GM12878 (cell line): ENCODE measurements around the gene CUL9. TPM values are rescaled to one million over a fixed set of nuclear protein-coding genes. Genes with fewer than 3 reads are reported as not detected.

Experiments
- BMI1 ChIP-seq: fragments of 450-650 bp; IDR thresholded peaks from 2 replicates; pipeline ENCODE4 v1.6.1; 2016; ENCODE audit warnings: mild to moderate bottlenecking, moderate library complexity, borderline replicate concordance
- CBX3 ChIP-seq: fragments of 200-600 bp; sonication (generic); IDR thresholded peaks from 2 replicates; pipeline ENCODE4 v1.6.1; 2016; ENCODE audit warnings: low read depth, borderline replicate concordance
- CEBPZ ChIP-seq: fragments of 150-350 bp; IDR thresholded peaks from 2 replicates; pipeline ENCODE4 v1.6.1; 2016; ENCODE audit warnings: low read depth, low read length
- DPF2 ChIP-seq: fragments of 450-650 bp; IDR thresholded peaks from 2 replicates; pipeline ENCODE4 v1.6.1; 2017; ENCODE audit warnings: mild to moderate bottlenecking
- EED ChIP-seq: sonication (generic); IDR thresholded peaks from 2 replicates; pipeline ENCODE4 v1.6.1; 2016; ENCODE audit warnings: antibody characterized with exemption, low read depth
- GABPA ChIP-seq: IDR thresholded peaks from 2 replicates; pipeline ENCODE4 v1.6.1; 2014; ENCODE audit warnings: antibody characterized with exemption, low read depth, mild to moderate bottlenecking, inconsistent platforms
- JUND ChIP-seq: IDR thresholded peaks from 2 replicates; pipeline ENCODE4 v1.6.1; 2012; ENCODE audit warnings: low read depth, mild to moderate bottlenecking, low read length, improper control_type of control experiment, moderate library complexity
- MEF2B ChIP-seq: fragments of 450-650 bp; IDR thresholded peaks from 2 replicates; pipeline ENCODE4 v1.6.1; 2018; ENCODE audit warnings: mild to moderate bottlenecking, moderate library complexity; ENCODE audit not compliant: partially characterized antibody, poor library complexity, severe bottlenecking
- MYB ChIP-seq: fragments of 150-350 bp; IDR thresholded peaks from 2 replicates; pipeline ENCODE4 v1.6.1; 2014; ENCODE audit warnings: mild to moderate bottlenecking, low read depth, low read length, borderline replicate concordance
- NR2C1 ChIP-seq: fragments of 450-650 bp; IDR thresholded peaks from 2 replicates; pipeline ENCODE4 v1.6.1; 2017; ENCODE audit warnings: antibody characterized with exemption, mild to moderate bottlenecking, moderate library complexity
- NR2F1 ChIP-seq: fragments of 450-650 bp; conservative IDR thresholded peaks from 2 replicates; pipeline ENCODE4 v1.6.1; 2017; ENCODE audit warnings: mild to moderate bottlenecking
- PBX3 ChIP-seq: IDR thresholded peaks from 2 replicates; pipeline ENCODE4 v1.6.1; 2011; ENCODE audit warnings: mild to moderate bottlenecking, low read depth, low read length, moderate library complexity; ENCODE audit not compliant: insufficient replicate concordance
- POLR2A ChIP-seq: IDR thresholded peaks from 2 replicates; pipeline ENCODE4 v1.6.1; 2011; ENCODE audit warnings: low read depth, mild to moderate bottlenecking, low read length
- POLR2AphosphoS5 ChIP-seq: IDR thresholded peaks from 2 replicates; pipeline ENCODE4 v1.6.1; 2011; ENCODE audit warnings: mild to moderate bottlenecking, low read length, inconsistent platforms
- SIX5 ChIP-seq: IDR thresholded peaks from 2 replicates; pipeline ENCODE4 v1.6.1; 2011; ENCODE audit warnings: mild to moderate bottlenecking, low read depth, low read length, moderate library complexity; ENCODE audit not compliant: severe bottlenecking
- SMAD5 ChIP-seq: IDR thresholded peaks from 2 replicates; pipeline ENCODE4 v1.6.1; 2016; ENCODE audit warnings: antibody characterized with exemption, low read depth
- SMARCA5 ChIP-seq: fragments of 450-650 bp; IDR thresholded peaks from 2 replicates; pipeline ENCODE4 v1.6.1; 2017; ENCODE audit warnings: mild to moderate bottlenecking
- SREBF2 ChIP-seq: IDR thresholded peaks from 2 replicates; pipeline ENCODE4 v1.6.1; 2012; ENCODE audit warnings: mild to moderate bottlenecking, low read length
- TCF7 ChIP-seq: IDR thresholded peaks from 2 replicates; pipeline ENCODE4 v1.6.1; 2014; ENCODE audit warnings: antibody characterized with exemption, borderline replicate concordance
- ZNF592 ChIP-seq: fragments of 450-650 bp; IDR thresholded peaks from 2 replicates; pipeline ENCODE4 v1.6.1; 2017; ENCODE audit warnings: mild to moderate bottlenecking, moderate library complexity
- polyA plus RNA-seq, 11 experiments: library from polyadenylated mRNA; depleted of rRNA in 4 of 11; unstranded in 6 of 11; stranded (reverse) in 5 of 11; fragments of >200 nt; fragmentation: Nextera tagmentation in 4 of 11; fragmentation: Illumina TruSeq in 1 of 11; extraction: Ambion mirVana in 4 of 11; extraction: Trizol in 1 of 11; gene quantifications; 1 replicate in 1 of 11; 2 replicates in 10 of 11; pipeline versions ENCODE4 v1.2.1 to v1.2.3, GENCODE V29; 2011 to 2016; ENCODE audit warnings: inconsistent platforms in 2 of 11, missing spikeins in 2 of 11, low read depth in 1 of 11
- total RNA-seq, 4 experiments: library from RNA; depleted of rRNA in 3 of 4; stranded (reverse); fragments of >200 nt in 3 of 4; fragmentation: Illumina TruSeq in 1 of 4; extraction: Trizol in 1 of 4; gene quantifications; 2 replicates each; pipeline versions ENCODE4 v1.2.1 to v1.2.3, GENCODE V29; 2013 to 2021
- TF ChIP-seq, protein P1 (sequence below): fragments of 450-650 bp; IDR thresholded peaks from 2 replicates; pipeline ENCODE4 v1.6.1; 2016; ENCODE audit warnings: mild to moderate bottlenecking

Gene CUL9
- total and polyA plus RNA-seq, 10 of the 15 experiments (the other 5 are each of a cell fraction or from before 2014, with no cell fraction given): 1.2 to 48.3 (median 17.2) TPM

- TF ChIP-seq SMAD5 (no peak), NR2F1 (peak; percentile 78), SREBF2 (no peak), JUND (no peak), CEBPZ (no peak), ZNF592 (peak; percentile 57; the same call in 1 of the 2 replicates), MEF2B (peak; percentile 45), GABPA (no peak), CBX3 (no peak), POLR2A (peak; percentile 89), MYB (no peak), TCF7 (no peak), NR2C1 (peak; percentile 93), SMARCA5 (0 out of 2 replicates have a peak, but pooled peaks have one; percentile 41), EED (peak; percentile 30; the same call in 1 of the 2 replicates), PBX3 (no peak), SIX5 (peak; percentile 44), POLR2AphosphoS5 (peak; percentile 90), DPF2 (peak; percentile 43), BMI1 (no peak)
- TF ChIP-seq, protein P1, sequence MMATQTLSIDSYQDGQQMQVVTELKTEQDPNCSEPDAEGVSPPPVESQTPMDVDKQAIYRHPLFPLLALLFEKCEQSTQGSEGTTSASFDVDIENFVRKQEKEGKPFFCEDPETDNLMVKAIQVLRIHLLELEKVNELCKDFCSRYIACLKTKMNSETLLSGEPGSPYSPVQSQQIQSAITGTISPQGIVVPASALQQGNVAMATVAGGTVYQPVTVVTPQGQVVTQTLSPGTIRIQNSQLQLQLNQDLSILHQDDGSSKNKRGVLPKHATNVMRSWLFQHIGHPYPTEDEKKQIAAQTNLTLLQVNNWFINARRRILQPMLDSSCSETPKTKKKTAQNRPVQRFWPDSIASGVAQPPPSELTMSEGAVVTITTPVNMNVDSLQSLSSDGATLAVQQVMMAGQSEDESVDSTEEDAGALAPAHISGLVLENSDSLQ: no peak
Measured at GRCh38 chr6:43181942-43182860, at the start of gene CUL9 (continued).
